Right lobe of liver (tissue), 4 donors: ENCODE measurements around the gene GLYR1.

Source experiments
- POLR2A ChIP-seq: fragments of 450-650 bp; IDR thresholded peaks from one replicate; pipeline ENCODE4 v1.6.1; 2017; ENCODE audit warnings: antibody characterized with exemption, mild to moderate bottlenecking
- TF ChIP-seq, protein P1 (sequence below), 4 donors: fragments of 200-600 bp in 3 of 4; fragments of 450-650 bp in 1 of 4; IDR thresholded peaks; one replicate each; pipeline versions ENCODE4 v1.5.1 to v1.8.0; 2016 to 2022; ENCODE audit warnings: antibody characterized with exemption in 4 of 4, mild to moderate bottlenecking in 2 of 4
- donor health status: DM: no; HTN: no; CAD: no.
- donor health status: DM: no; HTN: no; CAD: no.
- donor health status: DM: no; HTN: yes; CAD: no.

DNA sequence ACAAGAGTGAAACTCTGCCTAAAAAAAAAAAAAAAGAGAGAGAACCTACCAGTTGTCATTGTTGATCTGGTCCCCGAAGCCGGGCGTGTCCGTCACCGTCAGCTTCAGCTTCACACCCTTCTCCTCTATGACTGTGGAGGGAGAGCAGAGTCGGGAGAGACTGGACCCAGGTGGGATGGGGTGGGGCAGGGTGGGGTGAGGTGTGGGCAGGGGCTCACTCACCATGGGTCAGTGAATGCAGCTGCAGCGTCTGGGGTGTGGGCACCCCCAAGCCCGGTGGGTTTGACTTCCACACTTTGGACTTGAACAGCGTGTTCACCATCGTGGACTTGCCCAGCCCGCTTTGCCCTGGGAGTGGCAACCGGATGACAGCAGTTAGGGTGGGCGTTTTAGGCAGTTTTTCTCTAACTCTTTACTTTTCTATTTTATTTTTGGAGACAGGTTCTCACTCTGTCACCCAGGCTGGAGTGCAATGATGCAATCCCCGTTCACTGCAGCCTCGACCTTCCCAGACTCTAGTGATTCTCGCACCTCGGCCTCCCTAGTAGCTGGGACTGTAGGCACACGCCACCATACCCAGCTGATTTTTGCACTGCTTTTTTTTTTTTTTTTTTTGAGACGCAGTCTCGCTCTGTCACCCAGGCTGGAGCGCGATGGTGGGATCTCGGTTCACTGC lies 61.2 kb downstream of the GLYR1 start:
- TF ChIP-seq, protein P1, sequence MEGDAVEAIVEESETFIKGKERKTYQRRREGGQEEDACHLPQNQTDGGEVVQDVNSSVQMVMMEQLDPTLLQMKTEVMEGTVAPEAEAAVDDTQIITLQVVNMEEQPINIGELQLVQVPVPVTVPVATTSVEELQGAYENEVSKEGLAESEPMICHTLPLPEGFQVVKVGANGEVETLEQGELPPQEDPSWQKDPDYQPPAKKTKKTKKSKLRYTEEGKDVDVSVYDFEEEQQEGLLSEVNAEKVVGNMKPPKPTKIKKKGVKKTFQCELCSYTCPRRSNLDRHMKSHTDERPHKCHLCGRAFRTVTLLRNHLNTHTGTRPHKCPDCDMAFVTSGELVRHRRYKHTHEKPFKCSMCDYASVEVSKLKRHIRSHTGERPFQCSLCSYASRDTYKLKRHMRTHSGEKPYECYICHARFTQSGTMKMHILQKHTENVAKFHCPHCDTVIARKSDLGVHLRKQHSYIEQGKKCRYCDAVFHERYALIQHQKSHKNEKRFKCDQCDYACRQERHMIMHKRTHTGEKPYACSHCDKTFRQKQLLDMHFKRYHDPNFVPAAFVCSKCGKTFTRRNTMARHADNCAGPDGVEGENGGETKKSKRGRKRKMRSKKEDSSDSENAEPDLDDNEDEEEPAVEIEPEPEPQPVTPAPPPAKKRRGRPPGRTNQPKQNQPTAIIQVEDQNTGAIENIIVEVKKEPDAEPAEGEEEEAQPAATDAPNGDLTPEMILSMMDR (IDR thresholded peaks at IDR 0.05): no peak
- TF ChIP-seq POLR2A: no peak
